HG02571 (cell line): ENCODE measurements around the gene ARSH.
"Not testable (repeated sequence)": the region's sequence is repeated elsewhere in the genome, so short reads cannot be mapped to it uniquely, and the experiment has no call there.

Experiments used
- ATAC-seq: cut with Tn5 transposase; IDR thresholded peaks from one replicate; pipeline ENCODE4 v1.9.1; 2021; ENCODE audit warnings: mild to moderate bottlenecking, moderate library complexity; ENCODE audit not compliant: unreplicated experiment

ARSH gene

DNA sequence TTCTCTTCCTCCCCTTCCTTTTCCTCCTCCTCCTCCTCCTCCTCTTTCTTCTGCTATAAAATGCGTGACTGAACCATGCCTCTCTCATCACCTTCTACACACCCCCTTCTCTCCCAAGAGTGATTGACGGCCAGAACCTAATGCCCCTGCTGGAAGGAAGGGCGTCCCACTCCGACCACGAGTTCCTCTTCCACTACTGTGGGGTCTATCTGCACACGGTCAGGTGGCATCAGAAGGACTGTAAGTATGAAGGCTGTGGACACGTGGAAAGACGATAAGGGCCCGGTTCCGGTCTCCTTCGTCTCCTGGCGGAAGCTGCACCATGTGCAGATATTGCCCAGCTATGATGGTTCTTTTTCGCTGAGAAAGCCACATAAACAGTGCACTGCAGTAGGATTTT is 22.8 kb downstream of the ARSH start:
- ATAC-seq: no peak

GRCh38 chrX:3037218-3037617 is 30.9 kb downstream of the ARSH start:
- ATAC-seq: no peak

DNA sequence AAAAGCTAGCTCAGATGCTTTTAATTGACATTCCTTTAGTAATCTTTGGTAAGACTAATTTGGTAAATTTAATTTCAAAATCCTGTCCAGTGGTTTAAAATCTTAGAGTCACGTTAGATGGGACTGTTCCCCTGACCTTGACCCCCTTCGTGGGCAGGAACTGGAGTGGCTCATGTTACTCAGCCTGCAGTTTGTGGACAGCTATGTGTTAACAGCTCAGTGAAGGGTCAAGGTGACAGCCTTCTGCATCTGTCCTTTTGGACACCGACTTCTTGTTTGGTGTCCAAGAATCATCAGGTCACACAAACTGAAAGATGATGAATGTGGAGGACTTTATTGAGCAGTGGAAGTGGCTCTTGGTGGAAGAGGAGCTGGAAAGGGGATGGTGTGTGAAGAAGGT is 37.9 kb downstream of the ARSH start:
- ATAC-seq: no peak

DNA sequence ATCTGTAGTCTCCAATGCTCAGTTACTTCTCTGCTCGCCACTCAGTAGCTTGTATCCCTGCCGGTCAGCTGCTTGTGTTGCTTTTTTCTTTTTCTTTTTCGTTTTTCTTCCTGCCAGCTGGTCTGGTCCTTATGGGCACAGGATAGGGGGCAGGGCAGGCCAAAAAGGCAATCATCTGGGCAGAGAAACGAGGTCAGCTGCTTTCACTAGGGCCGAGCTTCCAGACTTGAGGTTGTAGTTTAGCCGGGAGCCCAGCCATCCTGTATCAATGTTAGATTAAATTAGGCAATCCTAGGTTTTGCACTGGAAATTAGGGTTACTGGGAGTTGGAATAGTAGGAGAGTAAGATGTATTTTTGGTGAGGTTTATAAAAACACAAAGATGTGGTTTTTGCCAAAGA is 38.3 kb downstream of the ARSH start:
- no peak for ATAC-seq

GRCh38 chrX:3046253-3047240 is 40.2 kb downstream of the ARSH start:
- ATAC-seq: no peak

- not testable (repeated sequence) for ATAC-seq
Observed at GRCh38 chrX:3050523-3051175, 44.3 kb downstream of the ARSH start.

- no peak for ATAC-seq
Observed at GRCh38 chrX:3052860-3053259, 46.5 kb downstream of the ARSH start.

DNA sequence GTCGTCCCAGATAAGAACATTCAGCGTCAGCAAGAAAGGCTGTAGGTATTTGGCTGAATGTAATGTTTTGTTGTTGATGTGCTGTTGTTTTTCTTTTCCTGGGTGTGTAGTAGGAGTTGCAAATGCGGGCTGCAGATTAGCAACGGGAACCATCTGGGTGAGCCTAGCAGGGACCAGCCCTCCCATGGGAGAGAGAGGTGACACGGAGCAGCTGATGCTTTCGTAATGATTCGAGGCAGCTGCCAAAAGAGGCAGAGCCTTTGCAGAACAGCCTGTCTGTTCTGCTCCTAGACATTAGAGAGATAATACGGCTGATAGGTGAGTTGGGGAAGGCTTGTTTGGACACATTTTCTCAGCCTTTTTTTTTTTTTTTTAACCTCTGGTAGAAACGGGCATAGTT is 60.2 kb downstream of the ARSH start:
- no peak for ATAC-seq

- ATAC-seq: no peak
Observed at GRCh38 chrX:3075959-3076358, 69.6 kb downstream of the ARSH start.

- ATAC-seq: no peak
Observed at GRCh38 chrX:3076416-3076991, 70.2 kb downstream of the ARSH start.
